ENCODE measurements around the gene CDH4.

Gene CDH4

GRCh38 chr20:61475729-61476128 lies 223.7 kb downstream of the CDH4 start:
- DNase-seq = no peak
- Histone ChIP-seq H3K27me3 (ENCODE audit: insufficient read depth, low read length, poor library complexity) (peaks cover 8% of the 10 kb centered on the region), H3K4me1 (ENCODE audit: insufficient read depth, low read length) (no peaks in the 10 kb centered on the region), H3K9ac (ENCODE audit: low read depth, low read length) (no peak overlapping the region), H3K79me2 (ENCODE audit: insufficient read depth, low read length) (no peaks in the 10 kb centered on the region), H3K27ac (ENCODE audit: low read length) (no peak overlapping the region), H3K36me3 (ENCODE audit: insufficient read depth, low read length) (no peaks in the 10 kb centered on the region), H4K20me1 (ENCODE audit: insufficient read depth, low read length) (no peaks in the 10 kb centered on the region), H2AFZ (ENCODE audit: low read depth, low read length) (no peak overlapping the region), H3K9me3 (ENCODE audit: insufficient read depth, low read length, severe bottlenecking) (no peaks in the 10 kb centered on the region), H3K4me2 (ENCODE audit: insufficient read depth, low read length) (no peak overlapping the region), H3K4me3 (ENCODE audit: low read depth in 1 of 2, low read length in 2 of 2) (no peak overlapping the region)
- TF ChIP-seq CTCF (IDR thresholded peaks at IDR 0.05; ENCODE audit: borderline replicate concordance, extremely low read depth, low read length, poor library complexity, severe bottlenecking) (no peak), EZH2 (IDR thresholded peaks at IDR 0.05; ENCODE audit: borderline replicate concordance, low read depth, low read length, severe bottlenecking) (no peak)
- no peak for ATAC-seq (ENCODE audit: insufficient read depth, low read depth)

- H3K4me2 ChIP-seq (ENCODE audit: insufficient read depth, low read length) = no peak overlapping the region
- no peak overlapping the region for H3K27ac ChIP-seq (ENCODE audit: low read length)
- H3K27me3 ChIP-seq (ENCODE audit: insufficient read depth, low read length, poor library complexity) = peaks cover 5% of the 10 kb centered on the region
- TF ChIP-seq CTCF (IDR thresholded peaks at IDR 0.05; ENCODE audit: borderline replicate concordance, extremely low read depth, low read length, poor library complexity, severe bottlenecking) (no peak), EZH2 (IDR thresholded peaks at IDR 0.05; ENCODE audit: borderline replicate concordance, low read depth, low read length, severe bottlenecking) (no peak)
- H4K20me1 ChIP-seq (ENCODE audit: insufficient read depth, low read length) = no peaks in the 10 kb centered on the region
- no peaks in the 10 kb centered on the region for H3K4me1 ChIP-seq (ENCODE audit: insufficient read depth, low read length)
- H3K4me3 ChIP-seq (ENCODE audit: low read depth in 1 of 2, low read length in 2 of 2) = no peak overlapping the region
- H3K79me2 ChIP-seq (ENCODE audit: insufficient read depth, low read length) = no peaks in the 10 kb centered on the region
- ATAC-seq (ENCODE audit: insufficient read depth, low read depth) = no peak
- no peak overlapping the region for H2AFZ ChIP-seq (ENCODE audit: low read depth, low read length)
- no peak overlapping the region for H3K9ac ChIP-seq (ENCODE audit: low read depth, low read length)
- DNase-seq = no peak
- no peaks in the 10 kb centered on the region for H3K9me3 ChIP-seq (ENCODE audit: insufficient read depth, low read length, severe bottlenecking)
- H3K36me3 ChIP-seq (ENCODE audit: insufficient read depth, low read length) = no peaks in the 10 kb centered on the region
These were observed 224.9 kb downstream of the CDH4 start for GRCh38 chr20:61476956-61477355.

- no peak for DNase-seq
- Histone ChIP-seq H3K36me3 (ENCODE audit: insufficient read depth, low read length) (no peaks in the 10 kb centered on the region), H4K20me1 (ENCODE audit: insufficient read depth, low read length) (no peaks in the 10 kb centered on the region), H3K79me2 (ENCODE audit: insufficient read depth, low read length) (no peaks in the 10 kb centered on the region), H3K9ac (ENCODE audit: low read depth, low read length) (no peak overlapping the region), H3K27ac (ENCODE audit: low read length) (no peak overlapping the region), H3K4me3 (ENCODE audit: low read depth in 1 of 2, low read length in 2 of 2) (no peak overlapping the region), H3K4me2 (ENCODE audit: insufficient read depth, low read length) (no peak overlapping the region), H2AFZ (ENCODE audit: low read depth, low read length) (no peak overlapping the region), H3K27me3 (ENCODE audit: insufficient read depth, low read length, poor library complexity) (peaks cover 4% of the 10 kb centered on the region), H3K4me1 (ENCODE audit: insufficient read depth, low read length) (no peaks in the 10 kb centered on the region), H3K9me3 (ENCODE audit: insufficient read depth, low read length, severe bottlenecking) (no peaks in the 10 kb centered on the region)
- ATAC-seq (ENCODE audit: insufficient read depth, low read depth) = no peak
- TF ChIP-seq CTCF (IDR thresholded peaks at IDR 0.05; ENCODE audit: borderline replicate concordance, extremely low read depth, low read length, poor library complexity, severe bottlenecking) = no peak
- TF ChIP-seq EZH2 (IDR thresholded peaks at IDR 0.05; ENCODE audit: borderline replicate concordance, low read depth, low read length, severe bottlenecking) = no peak
These were observed 225.4 kb downstream of the CDH4 start for GRCh38 chr20:61477451-61477861.

- Histone ChIP-seq H3K4me2 (ENCODE audit: insufficient read depth, low read length) (no peak overlapping the region), H4K20me1 (ENCODE audit: insufficient read depth, low read length) (no peaks in the 10 kb centered on the region), H3K9ac (ENCODE audit: low read depth, low read length) (no peak overlapping the region), H3K27me3 (ENCODE audit: insufficient read depth, low read length, poor library complexity) (peaks cover 4% of the 10 kb centered on the region), H3K4me3 (ENCODE audit: low read depth in 1 of 2, low read length in 2 of 2) (no peak overlapping the region), H3K4me1 (ENCODE audit: insufficient read depth, low read length) (no peaks in the 10 kb centered on the region), H3K9me3 (ENCODE audit: insufficient read depth, low read length, severe bottlenecking) (no peaks in the 10 kb centered on the region), H3K27ac (ENCODE audit: low read length) (no peak overlapping the region), H2AFZ (ENCODE audit: low read depth, low read length) (no peak overlapping the region), H3K79me2 (ENCODE audit: insufficient read depth, low read length) (no peaks in the 10 kb centered on the region), H3K36me3 (ENCODE audit: insufficient read depth, low read length) (no peaks in the 10 kb centered on the region)
- ATAC-seq (ENCODE audit: insufficient read depth, low read depth) (no peak), DNase-seq (no peak)
- TF ChIP-seq EZH2 (IDR thresholded peaks at IDR 0.05; ENCODE audit: borderline replicate concordance, low read depth, low read length, severe bottlenecking) (no peak), CTCF (IDR thresholded peaks at IDR 0.05; ENCODE audit: borderline replicate concordance, extremely low read depth, low read length, poor library complexity, severe bottlenecking) (no peak)
These were observed 226.0 kb downstream of the CDH4 start for GRCh38 chr20:61478094-61478493.
